Measurements from ENCODE around the gene KIAA1958. TPM values are rescaled to one million over a fixed set of nuclear protein-coding genes. Genes with fewer than 3 reads are reported as not detected.

Gene KIAA1958
- total RNA-seq, 4 donors from 2014 or later, result 4.6 to 22.0 (median 9.2) TPM

GRCh38 chr9:112548836-112549595, 62.4 kb downstream of the KIAA1958 start:
- intact Hi-C loops (cut with DNase I; ENCODE audit: low total_unique reads), result no loop called here
- TF ChIP-seq POLR2A (IDR thresholded peaks at IDR 0.05) (no peak), CTCF (IDR thresholded peaks at IDR 0.05) (no peak)
- peaks cover 0 to 3% of the 10 kb centered on the region in 2 donors for H3K4me1 ChIP-seq
- no peak overlapping the region for H3K27ac ChIP-seq
- H3K4me3 ChIP-seq, result no peak overlapping the region
- no peaks in the 10 kb centered on the region for H3K9me3 ChIP-seq
- no peak for DNase-seq
- H3K36me3 ChIP-seq, result no peaks in the 10 kb centered on the region
- H3K27me3 ChIP-seq, result no peaks in the 10 kb centered on the region

- intact Hi-C loops (cut with DNase I; ENCODE audit: low total_unique reads), result no loop called here
- Histone ChIP-seq H3K4me3 (no peak overlapping the region), H3K4me1 (peaks cover 0 to 3% of the 10 kb centered on the region in 2 donors), H3K27ac (no peak overlapping the region), H3K36me3 (no peaks in the 10 kb centered on the region), H3K9me3 (no peaks in the 10 kb centered on the region), H3K27me3 (no peaks in the 10 kb centered on the region)
- no peak for DNase-seq
- TF ChIP-seq POLR2A (IDR thresholded peaks at IDR 0.05), result no peak
- no peak for TF ChIP-seq CTCF (IDR thresholded peaks at IDR 0.05)
Measured at GRCh38 chr9:112550531-112550930, 63.9 kb downstream of the KIAA1958 start.

GRCh38 chr9:112551641-112552040, 65.0 kb downstream of the KIAA1958 start:
- no peaks in the 10 kb centered on the region for H3K36me3 ChIP-seq
- no peaks in the 10 kb centered on the region for H3K27me3 ChIP-seq
- TF ChIP-seq POLR2A (IDR thresholded peaks at IDR 0.05) (no peak), CTCF (IDR thresholded peaks at IDR 0.05) (no peak)
- H3K27ac ChIP-seq, result no peak overlapping the region
- H3K9me3 ChIP-seq, result no peaks in the 10 kb centered on the region
- H3K4me1 ChIP-seq, result peaks cover 0 to 3% of the 10 kb centered on the region in 2 donors
- intact Hi-C loops (cut with DNase I; ENCODE audit: low total_unique reads), result no loop called here
- no peak for DNase-seq
- no peak overlapping the region for H3K4me3 ChIP-seq

GRCh38 chr9:112552229-112553056, 65.8 kb downstream of the KIAA1958 start:
- peaks cover 0 to 3% of the 10 kb centered on the region in 2 donors for H3K4me1 ChIP-seq
- H3K27ac ChIP-seq, result no peak overlapping the region
- H3K27me3 ChIP-seq, result no peaks in the 10 kb centered on the region
- no peak for TF ChIP-seq CTCF (IDR thresholded peaks at IDR 0.05)
- no peak for TF ChIP-seq POLR2A (IDR thresholded peaks at IDR 0.05)
- H3K9me3 ChIP-seq, result no peaks in the 10 kb centered on the region
- H3K4me3 ChIP-seq, result no peak overlapping the region
- intact Hi-C loops (cut with DNase I; ENCODE audit: low total_unique reads), result no loop called here
- no peak for DNase-seq
- no peaks in the 10 kb centered on the region for H3K36me3 ChIP-seq
